IMR-90 (cell line): Measurements from ENCODE around the gene COMMD1. TPM values are rescaled to one million over a fixed set of nuclear protein-coding genes. Genes with fewer than 3 reads are reported as not detected.

Source experiments
- ATAC-seq: fragments of 200-7000 bp; cut with Tn5 transposase; 2 replicates; pipeline ENCODE4 v1.9.1; 2020; ENCODE audit warnings: low read depth, mild to moderate bottlenecking, moderate library complexity
- BruUV-seq: library from RNA; stranded (reverse); fragments of 400-500 nt; replicated peaks from 2 replicates; lab custom pipeline; 2021; lab: Mats Ljungman, UMichigan
- CTCF ChIA-PET: fragments of 300-600 bp; formaldehyde crosslinking; extraction: SDS; loops from one replicate; lab custom pipeline; 2021; ENCODE audit warnings: antibody characterized with exemption; lab: Yijun Ruan, JAX
- POLR2A ChIA-PET: fragments of 300-600 bp; sonication (Branson Sonifier 250); formaldehyde crosslinking; loops from one replicate; lab custom pipeline; 2022; ENCODE audit warnings: antibody characterized with exemption; ENCODE audit not compliant: unreplicated experiment; lab: Charles Lee
- DNase-seq: peaks from one replicate; pipeline ENCODE4 v3.0.0; 2013
- H2AFZ ChIP-seq: replicated peaks from 2 replicates; pipeline ENCODE3; 2013; ENCODE audit warnings: low read length, mild to moderate bottlenecking; ENCODE audit not compliant: poor library complexity
- H2AK5ac ChIP-seq: 2 replicates; pipeline ENCODE4 v1.6.1; 2013; ENCODE audit warnings: low read depth, low read length, inconsistent platforms
- H2AK9ac ChIP-seq: replicated peaks from 2 replicates; pipeline ENCODE3; 2013; ENCODE audit warnings: mild to moderate bottlenecking, low read depth, low read length, moderate library complexity; ENCODE audit not compliant: poor library complexity
- H2BK120ac ChIP-seq: 2 replicates; pipeline ENCODE4 v1.6.1; 2013; ENCODE audit warnings: low read depth, low read length, inconsistent platforms
- H2BK15ac ChIP-seq: 3 replicates; pipeline ENCODE4 v1.6.1; 2013; ENCODE audit warnings: low read depth, low read length, inconsistent platforms
- H2BK20ac ChIP-seq: 2 replicates; pipeline ENCODE4 v1.6.1; 2013; ENCODE audit warnings: low read depth, mild to moderate bottlenecking, inconsistent platforms, low read length, moderate library complexity
- H2BK5ac ChIP-seq: 2 replicates; pipeline ENCODE4 v1.6.1; 2013; ENCODE audit warnings: mild to moderate bottlenecking, low read depth, low read length, inconsistent platforms; ENCODE audit not compliant: poor library complexity, severe bottlenecking
- H3K14ac ChIP-seq: replicated peaks from 2 replicates; pipeline ENCODE4 v1.6.1; 2013; ENCODE audit warnings: low read depth, low read length, inconsistent platforms
- H3K18ac ChIP-seq: 2 replicates; pipeline ENCODE4 v1.6.1; 2013; ENCODE audit warnings: low read depth, low read length, control low read depth
- H3K23ac ChIP-seq: 2 replicates; pipeline ENCODE4 v1.6.1; 2013; ENCODE audit warnings: low read depth, low read length, inconsistent platforms
- H3K27ac ChIP-seq: 2 replicates; pipeline ENCODE4 v1.5.1; 2013; ENCODE audit warnings: mild to moderate bottlenecking, control low read depth, low read length; ENCODE audit not compliant: insufficient read depth
- H3K27me3 ChIP-seq: 2 replicates; pipeline ENCODE4 v1.6.1; 2013; ENCODE audit warnings: low read length; ENCODE audit not compliant: control insufficient read depth, insufficient read depth
- H3K36me3 ChIP-seq: 2 replicates; pipeline ENCODE4 v1.6.1; 2013; ENCODE audit warnings: low read length, mixed read lengths; ENCODE audit not compliant: control insufficient read depth, insufficient read depth
- H3K4ac ChIP-seq: 2 replicates; pipeline ENCODE4 v1.6.1; 2013; ENCODE audit warnings: low read depth, low read length, inconsistent platforms
- H3K4me1 ChIP-seq: 2 replicates; pipeline ENCODE4 v1.6.1; 2013; ENCODE audit warnings: low read length, mixed read lengths; ENCODE audit not compliant: control insufficient read depth, insufficient read depth
- H3K4me2 ChIP-seq: 2 replicates; pipeline ENCODE4 v1.6.1; 2013; ENCODE audit warnings: low read depth, mild to moderate bottlenecking, control low read depth, low read length, moderate library complexity
- H3K4me3 ChIP-seq: 2 replicates; pipeline ENCODE4 v1.5.1; 2013; ENCODE audit warnings: low read depth, mild to moderate bottlenecking, control low read depth, low read length, moderate library complexity; ENCODE audit not compliant: insufficient read depth
- H3K56ac ChIP-seq: 2 replicates; pipeline ENCODE4 v1.6.1; 2013; ENCODE audit warnings: low read length, inconsistent platforms; ENCODE audit not compliant: insufficient read depth; ENCODE audit errors: extremely low read depth
- H3K79me1 ChIP-seq, 2 experiments: 2 replicates each; pipeline ENCODE4 v1.6.1; 2013; ENCODE audit warnings: low read length in 2 of 2, inconsistent platforms in 1 of 2, low read depth in 1 of 2
- H3K9ac ChIP-seq: 2 replicates; pipeline ENCODE4 v1.6.1; 2013; ENCODE audit warnings: low read depth, low read length, control low read depth
- H3K9me1 ChIP-seq: 2 replicates; pipeline ENCODE4 v1.6.1; 2013; ENCODE audit warnings: low read length, inconsistent platforms; ENCODE audit not compliant: insufficient read depth
- H3K9me3 ChIP-seq: 2 replicates; pipeline ENCODE4 v1.6.1; 2013; ENCODE audit warnings: low read length; ENCODE audit not compliant: control insufficient read depth, insufficient read depth
- H4K20me1 ChIP-seq: 2 replicates; pipeline ENCODE4 v1.6.1; 2013; ENCODE audit warnings: low read length, inconsistent platforms; ENCODE audit not compliant: insufficient read depth
- H4K5ac ChIP-seq: 2 replicates; pipeline ENCODE4 v1.6.1; 2013; ENCODE audit warnings: mild to moderate bottlenecking, low read depth, low read length, control low read depth
- H4K8ac ChIP-seq, 2 experiments: 2 replicates each; pipeline ENCODE4 v1.6.1; 2013; ENCODE audit warnings: low read depth in 2 of 2, low read length in 2 of 2, control low read depth in 1 of 2, inconsistent platforms in 1 of 2
- H4K91ac ChIP-seq: 2 replicates; pipeline ENCODE4 v1.6.1; 2013; ENCODE audit warnings: low read depth, low read length, inconsistent platforms; ENCODE audit not compliant: insufficient read depth
- BHLHE40 ChIP-seq: fragments of 150-350 bp; IDR thresholded peaks from 2 replicates; pipeline ENCODE4 v1.6.1; 2016; ENCODE audit warnings: mild to moderate bottlenecking, low read depth, low read length
- CEBPB ChIP-seq: IDR thresholded peaks from 2 replicates; pipeline ENCODE4 v1.6.1; 2012; ENCODE audit warnings: low read depth, low read length, improper control_type of control experiment
- CHD1 ChIP-seq: IDR thresholded peaks from 2 replicates; pipeline ENCODE4 v1.6.1; 2012; ENCODE audit warnings: low read depth, low read length, improper control_type of control experiment
- CTCF ChIP-seq: conservative IDR thresholded peaks from 2 replicates; pipeline ENCODE4 v1.5.1; 2012; ENCODE audit warnings: mild to moderate bottlenecking, low read depth, low read length, improper control_type of control experiment
- ELK1 ChIP-seq: fragments of 150-350 bp; IDR thresholded peaks from 2 replicates; pipeline ENCODE4 v1.6.1; 2016; ENCODE audit warnings: low read depth, mild to moderate bottlenecking, low read length, moderate library complexity, borderline replicate concordance
- FOS ChIP-seq: fragments of 150-350 bp; IDR thresholded peaks from 2 replicates; pipeline ENCODE4 v1.6.1; 2016; ENCODE audit warnings: low read depth, low read length
- MAFK ChIP-seq: IDR thresholded peaks from 2 replicates; pipeline ENCODE4 v1.6.1; 2012; ENCODE audit warnings: low read depth, low read length, improper control_type of control experiment
- MAZ ChIP-seq: IDR thresholded peaks from 2 replicates; pipeline ENCODE4 v1.6.1; 2012; ENCODE audit warnings: low read depth, mild to moderate bottlenecking, low read length, improper control_type of control experiment, moderate library complexity, borderline replicate concordance
- MXI1 ChIP-seq: IDR thresholded peaks from 2 replicates; pipeline ENCODE4 v1.6.1; 2012; ENCODE audit warnings: low read depth, mild to moderate bottlenecking, low read length, moderate library complexity, borderline replicate concordance
- NFE2L2 ChIP-seq: fragments of 150-350 bp; IDR thresholded peaks from 2 replicates; pipeline ENCODE4 v1.6.1; 2016; ENCODE audit warnings: low read depth, mild to moderate bottlenecking, low read length
- POLR2A ChIP-seq: IDR thresholded peaks from 2 replicates; pipeline ENCODE4 v1.6.1; 2012; ENCODE audit warnings: mild to moderate bottlenecking, low read depth, low read length
- RAD21 ChIP-seq: IDR thresholded peaks from 2 replicates; pipeline ENCODE4 v1.6.1; 2012; ENCODE audit warnings: low read length, improper control_type of control experiment
- RCOR1 ChIP-seq: IDR thresholded peaks from 2 replicates; pipeline ENCODE4 v1.6.1; 2012; ENCODE audit warnings: mild to moderate bottlenecking, low read length, improper control_type of control experiment; ENCODE audit not compliant: insufficient replicate concordance
- RFX5 ChIP-seq: IDR thresholded peaks from 2 replicates; pipeline ENCODE4 v1.8.0; 2012; ENCODE audit warnings: low read depth, mild to moderate bottlenecking, low read length, moderate library complexity
- SMC3 ChIP-seq: fragments of 150-350 bp; IDR thresholded peaks from 2 replicates; pipeline ENCODE4 v1.6.1; 2016; ENCODE audit warnings: low read depth, mild to moderate bottlenecking, antibody characterized with exemption, low read length, moderate library complexity
- USF2 ChIP-seq: fragments of 150-350 bp; IDR thresholded peaks from 2 replicates; pipeline ENCODE4 v1.6.1; 2017; ENCODE audit warnings: mild to moderate bottlenecking, antibody characterized with exemption, low read length, low read depth
- WGBS, 2 experiments: methylation state at CpG; one replicate each; pipeline versions ENCODE4 v1.1.5 to v1.1.7; 2013; ENCODE audit warnings: missing lambda C conversion rate in 2 of 2; ENCODE audit not compliant: insufficient read length in 1 of 2; ENCODE audit errors: extremely low coverage in 2 of 2; 5-methylcytosine and 5-hydroxymethylcytosine counted together
- dilution Hi-C: fragments of 300-500 bp; cut with HindIII; formaldehyde crosslinking; loops from one replicate; pipeline ENCODE4 v1.14.3; 2018; ENCODE audit warnings: low sequenced_read_pairs; ENCODE audit not compliant: unreplicated experiment
- in situ Hi-C: fragments of 300-500 bp; cut with MboI; formaldehyde crosslinking; loops from 3 replicates; pipeline ENCODE4 v1.14.3; 2019; ENCODE audit warnings: low sequenced_read_pairs, inconsistent platforms, mixed read lengths
- intact Hi-C: fragments of 100-400 bp; cut with micrococcal nuclease; formaldehyde crosslinking; loops from 2 replicates; pipeline ENCODE4 v1.10.0; 2022
- polyA plus RNA-seq, 3 experiments: library from polyadenylated mRNA; depleted of rRNA; stranded (reverse); fragments of >200 nt; gene quantifications; 2 replicates each; pipeline ENCODE4 v1.2.3, GENCODE V29; 2012; ENCODE audit warnings: low replicate concordance in 1 of 3
- total RNA-seq: library from RNA; depleted of rRNA; stranded (reverse); fragments of >200 nt; gene quantifications from 2 replicates; pipeline ENCODE4 v1.2.3, GENCODE V29; 2012

Gene COMMD1
- total and polyA plus RNA-seq, 2 of the 4 experiments (the other 2 are of a cell fraction), result 42.8 to 60.4 TPM

- H3K14ac ChIP-seq, result no peak overlapping the region
- no peak for ATAC-seq
- H2BK20ac ChIP-seq, result no peak overlapping the region
- in situ Hi-C loops (loop anchor here (10.0 kb wide), 1 partner anchor 367 kb away; no protein-coding TSS in a partner anchor), dilution Hi-C loops (no loop called here), intact Hi-C loops (no loop called here)
- no peak overlapping the region for H4K5ac ChIP-seq
- no peak overlapping the region for H3K9ac ChIP-seq
- no peaks in the 10 kb centered on the region for H3K9me1 ChIP-seq
- POLR2A ChIA-PET, result no interaction called here
- no peak for TF ChIP-seq FOS
- TF ChIP-seq BHLHE40, result no peak
- TF ChIP-seq ELK1, result no peak
- TF ChIP-seq MXI1, result no peak
- no peak for TF ChIP-seq RFX5
- TF ChIP-seq POLR2A, result no peak
- TF ChIP-seq RAD21, result no peak
- no peak for TF ChIP-seq RCOR1
- no peak for TF ChIP-seq CEBPB
- TF ChIP-seq SMC3, result no peak
- no peak for TF ChIP-seq CTCF
- no peak for TF ChIP-seq USF2
- no peak for TF ChIP-seq NFE2L2
- no peak for TF ChIP-seq CHD1
- no peak for TF ChIP-seq MAZ
- TF ChIP-seq MAFK, result no peak
- no peaks in the 10 kb centered on the region for H3K4me1 ChIP-seq
- no peak overlapping the region for H2AK9ac ChIP-seq
- no peak overlapping the region for H2BK120ac ChIP-seq
- no peak overlapping the region for H4K91ac ChIP-seq
- no peak overlapping the region for H3K27ac ChIP-seq
- no peaks in the 10 kb centered on the region for H3K27me3 ChIP-seq
- H4K20me1 ChIP-seq, result no peaks in the 10 kb centered on the region
- no peaks in the 10 kb centered on the region for H3K9me3 ChIP-seq
- H3K18ac ChIP-seq, result no peak overlapping the region
- H3K23ac ChIP-seq, result no peak overlapping the region
- H3K56ac ChIP-seq, result no peak overlapping the region
- H2BK15ac ChIP-seq, result no peak overlapping the region
- H3K36me3 ChIP-seq, result peaks cover 26% of the 10 kb centered on the region
- no peak overlapping the region for H4K8ac ChIP-seq
- CTCF ChIA-PET, result no interaction called here
- 100% methylated on average over 1 of the region's 5 CpGs; no CpG with 5 or more reads in 1 of the 2 experiments for WGBS, 2 experiments
- no peaks in the 10 kb centered on the region; a peak in 1 of 4 replicates for H3K79me1 ChIP-seq
- no peak overlapping the region for H2AK5ac ChIP-seq
- DNase-seq, result no peak
- H3K4me3 ChIP-seq, result no peak overlapping the region
- no peak overlapping the region for H3K4ac ChIP-seq
- BruUV-seq, result no TSS peak
- no peak overlapping the region for H3K4me2 ChIP-seq
- H2AFZ ChIP-seq, result no peak overlapping the region
- no peak overlapping the region for H2BK5ac ChIP-seq
These were observed 43.4 kb upstream of the COMMD1 start for GRCh38 chr2:61862085-61862484.
